SU-DHL-6 (cell line): ENCODE results near the gene TREH.

Experiments
- EZH2phosphoT487 ChIP-seq: fragments of 200-600 bp; sonication (generic), shearing (Covaris generic); conservative IDR thresholded peaks from 2 replicates; pipeline ENCODE4 v1.6.1; 2018; ENCODE audit warnings: mild to moderate bottlenecking, antibody characterized with exemption, low read length, moderate library complexity, mixed read lengths
- TF ChIP-seq, protein P1 (sequence below): fragments of 200-600 bp; sonication (generic); IDR thresholded peaks from one replicate; pipeline ENCODE4 v1.5.1; 2017; ENCODE audit warnings: antibody characterized with exemption, mild to moderate bottlenecking, low read length, moderate library complexity; ENCODE audit not compliant: insufficient read depth, poor library complexity, severe bottlenecking

DNA sequence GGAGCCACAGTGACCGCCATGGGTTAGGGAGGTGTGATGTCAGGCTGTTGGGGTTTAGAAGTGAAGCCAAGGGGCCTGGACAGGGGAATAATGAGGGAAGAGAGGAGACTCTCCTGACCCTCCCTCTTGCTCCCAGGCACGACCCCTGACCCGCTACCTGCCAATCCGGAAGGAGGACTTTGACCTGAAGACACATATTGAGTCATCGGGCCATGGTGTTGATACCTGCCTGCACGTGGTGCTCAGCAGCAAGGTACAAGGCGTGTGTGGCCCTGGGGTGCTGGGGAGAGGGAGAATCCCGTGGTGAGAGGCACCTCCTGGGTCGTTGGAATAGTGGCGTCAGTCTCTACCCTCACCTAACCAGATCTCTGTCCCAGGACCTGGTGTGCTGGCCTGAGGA is 29.5 kb downstream of the TREH start:
- TF ChIP-seq, protein P1, sequence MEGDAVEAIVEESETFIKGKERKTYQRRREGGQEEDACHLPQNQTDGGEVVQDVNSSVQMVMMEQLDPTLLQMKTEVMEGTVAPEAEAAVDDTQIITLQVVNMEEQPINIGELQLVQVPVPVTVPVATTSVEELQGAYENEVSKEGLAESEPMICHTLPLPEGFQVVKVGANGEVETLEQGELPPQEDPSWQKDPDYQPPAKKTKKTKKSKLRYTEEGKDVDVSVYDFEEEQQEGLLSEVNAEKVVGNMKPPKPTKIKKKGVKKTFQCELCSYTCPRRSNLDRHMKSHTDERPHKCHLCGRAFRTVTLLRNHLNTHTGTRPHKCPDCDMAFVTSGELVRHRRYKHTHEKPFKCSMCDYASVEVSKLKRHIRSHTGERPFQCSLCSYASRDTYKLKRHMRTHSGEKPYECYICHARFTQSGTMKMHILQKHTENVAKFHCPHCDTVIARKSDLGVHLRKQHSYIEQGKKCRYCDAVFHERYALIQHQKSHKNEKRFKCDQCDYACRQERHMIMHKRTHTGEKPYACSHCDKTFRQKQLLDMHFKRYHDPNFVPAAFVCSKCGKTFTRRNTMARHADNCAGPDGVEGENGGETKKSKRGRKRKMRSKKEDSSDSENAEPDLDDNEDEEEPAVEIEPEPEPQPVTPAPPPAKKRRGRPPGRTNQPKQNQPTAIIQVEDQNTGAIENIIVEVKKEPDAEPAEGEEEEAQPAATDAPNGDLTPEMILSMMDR: no peak
- TF ChIP-seq EZH2phosphoT487: no peak
